ENCODE results near the gene DOCK1. TPM values are rescaled to one million over a fixed set of nuclear protein-coding genes. Genes with fewer than 3 reads are reported as not detected.

Gene DOCK1
- total RNA-seq, 1 donor from 2014 or later, result 74.8 TPM

GRCh38 chr10:127195571-127196281, 290.5 kb downstream of the DOCK1 start:
- peak overlapping the region; percentile 36 for H3K4me3 Mint-ChIP-seq
- H3K4me1 Mint-ChIP-seq, result peaks cover 10% of the 10 kb centered on the region
- H3K9me3 Mint-ChIP-seq, result no peaks in the 10 kb centered on the region
- H3K27me3 Mint-ChIP-seq (ENCODE audit: low read depth), result peaks cover 73% of the 10 kb centered on the region
- TF ChIP-seq, protein P1, sequence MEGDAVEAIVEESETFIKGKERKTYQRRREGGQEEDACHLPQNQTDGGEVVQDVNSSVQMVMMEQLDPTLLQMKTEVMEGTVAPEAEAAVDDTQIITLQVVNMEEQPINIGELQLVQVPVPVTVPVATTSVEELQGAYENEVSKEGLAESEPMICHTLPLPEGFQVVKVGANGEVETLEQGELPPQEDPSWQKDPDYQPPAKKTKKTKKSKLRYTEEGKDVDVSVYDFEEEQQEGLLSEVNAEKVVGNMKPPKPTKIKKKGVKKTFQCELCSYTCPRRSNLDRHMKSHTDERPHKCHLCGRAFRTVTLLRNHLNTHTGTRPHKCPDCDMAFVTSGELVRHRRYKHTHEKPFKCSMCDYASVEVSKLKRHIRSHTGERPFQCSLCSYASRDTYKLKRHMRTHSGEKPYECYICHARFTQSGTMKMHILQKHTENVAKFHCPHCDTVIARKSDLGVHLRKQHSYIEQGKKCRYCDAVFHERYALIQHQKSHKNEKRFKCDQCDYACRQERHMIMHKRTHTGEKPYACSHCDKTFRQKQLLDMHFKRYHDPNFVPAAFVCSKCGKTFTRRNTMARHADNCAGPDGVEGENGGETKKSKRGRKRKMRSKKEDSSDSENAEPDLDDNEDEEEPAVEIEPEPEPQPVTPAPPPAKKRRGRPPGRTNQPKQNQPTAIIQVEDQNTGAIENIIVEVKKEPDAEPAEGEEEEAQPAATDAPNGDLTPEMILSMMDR (IDR thresholded peaks at IDR 0.05; ENCODE audit: unreplicated experiment), result no peak
- no peak overlapping the region for H3K27ac Mint-ChIP-seq
- DNase-seq (ENCODE audit: low spot score in 2 of 2, unreplicated experiment in 2 of 2), result no peak
- H3K36me3 Mint-ChIP-seq, result peaks cover 5% of the 10 kb centered on the region

DNA sequence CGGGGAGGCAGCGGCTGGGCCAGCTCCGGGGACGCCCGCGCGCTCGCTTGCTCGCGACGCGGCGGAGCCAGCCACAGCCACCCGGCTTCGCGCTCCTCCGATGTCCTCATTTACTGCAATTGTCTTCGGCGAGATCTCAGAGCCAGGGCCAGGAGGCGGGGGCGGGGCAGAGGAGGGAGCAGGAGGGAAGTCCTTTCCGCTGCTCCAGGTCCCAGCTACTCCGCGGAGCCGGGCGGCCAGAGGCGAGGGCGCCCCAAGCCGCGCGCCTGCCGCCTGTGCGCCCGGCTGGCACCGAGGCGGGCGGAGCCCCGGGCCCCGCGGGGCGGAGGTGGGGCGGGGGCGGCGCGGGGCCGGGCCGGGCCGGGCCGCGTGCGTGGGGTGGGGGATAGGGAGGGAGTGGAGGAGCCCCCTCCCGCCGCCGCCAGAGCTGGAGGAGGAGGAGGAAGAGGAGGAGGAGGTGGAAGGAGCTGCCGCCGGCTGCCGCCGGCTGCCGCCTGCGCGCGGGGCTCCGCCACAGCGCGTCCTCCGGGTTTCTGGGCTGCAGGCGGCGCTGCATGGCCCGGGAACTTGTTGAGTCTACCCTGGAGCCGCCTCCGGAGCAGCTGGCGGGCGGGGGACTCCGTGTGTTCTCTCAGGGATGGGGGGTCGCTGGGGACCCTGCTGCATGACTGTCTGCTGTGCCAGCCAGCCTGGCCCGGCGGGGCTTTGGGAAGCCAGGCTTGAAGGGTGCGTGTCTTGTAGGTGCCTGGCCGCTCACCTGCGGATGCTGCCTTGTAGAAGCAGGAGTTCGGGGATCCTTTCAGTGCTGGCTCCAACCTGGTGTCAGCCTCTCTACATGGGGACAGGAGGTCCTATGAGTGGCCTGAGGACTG, 291.3 kb downstream of the DOCK1 start, which contains the start of gene INSYN2A:
Gene INSYN2A (minus strand): TSS at position 310 of the 872 bp plus-strand sequence. CDS start 20,196 bp downstream, outside the sequence.
- H3K27ac Mint-ChIP-seq, result no peak within 1 kb of the TSS

GRCh38 chr10:127197154-127197432, 291.9 kb downstream of the DOCK1 start:
- peaks cover 5% of the 10 kb centered on the region for H3K36me3 Mint-ChIP-seq
- H3K9me3 Mint-ChIP-seq, result no peaks in the 10 kb centered on the region
- peaks cover 10% of the 10 kb centered on the region for H3K4me1 Mint-ChIP-seq
- TF ChIP-seq, protein P1 (IDR thresholded peaks at IDR 0.05; ENCODE audit: unreplicated experiment), result no peak
- no peak overlapping the region for H3K27ac Mint-ChIP-seq
- H3K4me3 Mint-ChIP-seq, result peak overlapping the region; percentile 75
- peaks cover 61% of the 10 kb centered on the region for H3K27me3 Mint-ChIP-seq (ENCODE audit: low read depth)
- no peak for DNase-seq (ENCODE audit: low spot score in 2 of 2, unreplicated experiment in 2 of 2)

More for the DNA sequence above, 291.3 kb downstream of the DOCK1 start, which contains the start of gene INSYN2A:
- peak within 1 kb of the TSS; percentile 75 for H3K4me3 Mint-ChIP-seq
- no peaks in the 10 kb centered on the region for H3K9me3 Mint-ChIP-seq
- peaks cover 10% of the 10 kb centered on the region for H3K4me1 Mint-ChIP-seq
- TF ChIP-seq, protein P1 (IDR thresholded peaks at IDR 0.05; ENCODE audit: unreplicated experiment), result no peak
- DNase-seq (ENCODE audit: low spot score in 2 of 2, unreplicated experiment in 2 of 2), result peak in 1 of 2 experiments; percentile 54
- H3K36me3 Mint-ChIP-seq, result peaks cover 5% of the 10 kb centered on the region
- peaks cover 66% of the 10 kb centered on the region for H3K27me3 Mint-ChIP-seq (ENCODE audit: low read depth)

GRCh38 chr10:127198307-127198706, 293.1 kb downstream of the DOCK1 start:
- no peak overlapping the region for H3K4me3 Mint-ChIP-seq
- no peak for DNase-seq (ENCODE audit: low spot score in 2 of 2, unreplicated experiment in 2 of 2)

DNA sequence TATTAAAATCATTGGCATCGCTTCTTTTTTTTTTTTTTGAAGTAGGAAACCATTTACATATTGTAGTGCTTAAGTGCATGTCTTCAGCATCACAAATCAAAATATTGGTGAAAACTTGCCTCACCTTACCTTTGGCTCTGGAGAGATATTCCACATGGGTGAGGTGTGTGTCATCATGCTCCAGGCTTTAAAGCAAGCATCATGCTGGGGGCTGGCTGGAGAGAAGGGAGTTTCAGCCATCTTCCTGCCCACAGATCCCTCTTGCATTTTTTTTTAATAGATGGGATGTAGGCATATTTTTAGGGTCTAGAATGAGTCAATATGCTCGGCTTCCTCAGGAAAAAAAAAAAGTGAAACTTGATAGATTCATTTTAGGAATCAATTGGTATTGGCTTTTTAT, 293.5 kb downstream of the DOCK1 start:
- TF ChIP-seq, protein P1 (IDR thresholded peaks at IDR 0.05; ENCODE audit: unreplicated experiment), result no peak
- Mint-ChIP-seq H3K9me3 (no peaks in the 10 kb centered on the region), H3K4me1 (peaks cover 10% of the 10 kb centered on the region), H3K27ac (no peak overlapping the region), H3K36me3 (peaks cover 5% of the 10 kb centered on the region), H3K4me3 (no peak overlapping the region), H3K27me3 (ENCODE audit: low read depth) (peaks cover 45% of the 10 kb centered on the region)
- no peak for DNase-seq (ENCODE audit: low spot score in 2 of 2, unreplicated experiment in 2 of 2)

More at GRCh38 chr10:127198307-127198706, 293.1 kb downstream of the DOCK1 start:
- TF ChIP-seq, protein P1 (IDR thresholded peaks at IDR 0.05; ENCODE audit: unreplicated experiment), result no peak
- H3K27ac Mint-ChIP-seq, result no peak overlapping the region
- no peaks in the 10 kb centered on the region for H3K9me3 Mint-ChIP-seq
- H3K27me3 Mint-ChIP-seq (ENCODE audit: low read depth), result peaks cover 49% of the 10 kb centered on the region
- H3K4me1 Mint-ChIP-seq, result peaks cover 10% of the 10 kb centered on the region
- peaks cover 5% of the 10 kb centered on the region for H3K36me3 Mint-ChIP-seq

All from mesothelial cell of epicardium (in vitro differentiated cells).